Stimulated activated naive CD8-positive, alpha-beta T cell treated with anti-CD3 and anti-CD28 coated beads, Interleukin-15, amount 100 ng/mL, for 72 hours (primary cell): ENCODE measurements around the gene HOXC11.

Experiments used
- ATAC-seq: fragments of 150-1000 bp; cut with Tn5 transposase; 2 replicates; pipeline ENCODE4 v1.10.0; 2021; ENCODE audit warnings: mild to moderate bottlenecking, moderate library complexity
- DNase-seq, 2 donors: peaks; one replicate each; pipeline ENCODE4 v3.0.0; 2021 to 2022
- H3K27ac Mint-ChIP-seq, 2 donors: one replicate each; pipeline ENCODE4 v1.8.0; 2022; ENCODE audit warnings: mild to moderate bottlenecking in 2 of 2, mixed read lengths in 2 of 2, moderate library complexity in 2 of 2
- H3K27me3 Mint-ChIP-seq: one replicate; pipeline ENCODE4 v1.8.0; 2022; ENCODE audit warnings: mixed read lengths
- H3K4me1 Mint-ChIP-seq: one replicate; pipeline ENCODE4 v1.8.0; 2022; ENCODE audit warnings: mild to moderate bottlenecking, mixed read lengths
- H3K4me3 Mint-ChIP-seq, 2 donors: one replicate each; pipeline ENCODE4 v1.8.0; 2022; ENCODE audit warnings: mild to moderate bottlenecking in 2 of 2, mixed read lengths in 2 of 2, moderate library complexity in 1 of 2
- H3K9me3 Mint-ChIP-seq, 2 donors: one replicate each; pipeline ENCODE4 v1.8.0; 2022; ENCODE audit warnings: mixed read lengths in 2 of 2

The HOXC11 gene

GRCh38 chr12:53990311-53991076 lies 17.6 kb downstream of the HOXC11 start:
- Mint-ChIP-seq H3K27me3 (peaks cover 100% of the 10 kb centered on the region), H3K27ac (no peak overlapping the region), H3K9me3 (no peaks in the 10 kb centered on the region), H3K4me3 (peak overlapping the region in 1 of 2 donors; percentile 1), H3K4me1 (peaks cover 84% of the 10 kb centered on the region)
- ATAC-seq, result no peak
- no peak for DNase-seq

- H3K27ac Mint-ChIP-seq, result no peak overlapping the region
- H3K4me3 Mint-ChIP-seq, result no peak overlapping the region
- no peaks in the 10 kb centered on the region for H3K9me3 Mint-ChIP-seq
- ATAC-seq (no peak), DNase-seq (no peak)
- H3K27me3 Mint-ChIP-seq, result peaks cover 100% of the 10 kb centered on the region
- peaks cover 84% of the 10 kb centered on the region for H3K4me1 Mint-ChIP-seq
These were observed 18.1 kb downstream of the HOXC11 start for GRCh38 chr12:53991077-53991460.

- ATAC-seq (no peak), DNase-seq (no peak)
- Mint-ChIP-seq H3K4me3 (no peak overlapping the region), H3K9me3 (no peaks in the 10 kb centered on the region), H3K27ac (no peak overlapping the region), H3K27me3 (peaks cover 100% of the 10 kb centered on the region), H3K4me1 (peaks cover 84% of the 10 kb centered on the region)
These were observed 19.5 kb downstream of the HOXC11 start for GRCh38 chr12:53992377-53992889.

GRCh38 chr12:53993162-53994008 lies 20.5 kb downstream of the HOXC11 start:
- Mint-ChIP-seq H3K4me1 (peaks cover 85% of the 10 kb centered on the region), H3K9me3 (no peaks in the 10 kb centered on the region), H3K4me3 (peak overlapping the region; percentile 61 to 70), H3K27ac (no peak overlapping the region), H3K27me3 (peaks cover 100% of the 10 kb centered on the region)
- ATAC-seq, result no peak
- no peak for DNase-seq

GRCh38 chr12:53994009-53994263 lies 21.0 kb downstream of the HOXC11 start:
- no peaks in the 10 kb centered on the region for H3K9me3 Mint-ChIP-seq
- H3K4me1 Mint-ChIP-seq, result peaks cover 80% of the 10 kb centered on the region
- H3K27me3 Mint-ChIP-seq, result peaks cover 100% of the 10 kb centered on the region
- H3K27ac Mint-ChIP-seq, result peak overlapping the region in 1 of 2 donors; percentile 23
- ATAC-seq (no peak), DNase-seq (no peak)
- peak overlapping the region; percentile 61 to 70 for H3K4me3 Mint-ChIP-seq

GRCh38 chr12:53994264-53995001 lies 21.5 kb downstream of the HOXC11 start:
- H3K27ac Mint-ChIP-seq, result peak overlapping the region in 1 of 2 donors; percentile 23
- H3K9me3 Mint-ChIP-seq, result no peaks in the 10 kb centered on the region
- peak overlapping the region; percentile 85 to 87 for H3K4me3 Mint-ChIP-seq
- peaks cover 76% of the 10 kb centered on the region for H3K4me1 Mint-ChIP-seq
- DNase-seq, result no peak
- H3K27me3 Mint-ChIP-seq, result peaks cover 100% of the 10 kb centered on the region
- no peak for ATAC-seq

GRCh38 chr12:53995002-53995377 lies 22.1 kb downstream of the HOXC11 start:
- Mint-ChIP-seq H3K27me3 (peaks cover 100% of the 10 kb centered on the region), H3K4me3 (peak overlapping the region; percentile 85 to 87), H3K4me1 (peaks cover 76% of the 10 kb centered on the region), H3K9me3 (no peaks in the 10 kb centered on the region), H3K27ac (no peak overlapping the region)
- ATAC-seq (peak; percentile 14), DNase-seq (no peak)

- H3K27ac Mint-ChIP-seq, result peak overlapping the region; percentile 40 to 65
- DNase-seq, result no peak
- H3K4me1 Mint-ChIP-seq, result peaks cover 75% of the 10 kb centered on the region
- H3K4me3 Mint-ChIP-seq, result peak overlapping the region; percentile 85 to 87
- H3K27me3 Mint-ChIP-seq, result peaks cover 100% of the 10 kb centered on the region
- peak; percentile 47 for ATAC-seq
- no peaks in the 10 kb centered on the region for H3K9me3 Mint-ChIP-seq
These were observed 22.7 kb downstream of the HOXC11 start for GRCh38 chr12:53995378-53996239.

GRCh38 chr12:53996240-53997203 lies 23.6 kb downstream of the HOXC11 start:
- peak; percentile 3 for ATAC-seq
- no peak for DNase-seq
- Mint-ChIP-seq H3K27me3 (peaks cover 100% of the 10 kb centered on the region), H3K4me3 (peak overlapping the region; percentile 85 to 87), H3K27ac (peak overlapping the region in 1 of 2 donors; percentile 34), H3K9me3 (no peaks in the 10 kb centered on the region), H3K4me1 (peaks cover 67% of the 10 kb centered on the region)

- ATAC-seq, result no peak
- no peak for DNase-seq
- Mint-ChIP-seq H3K4me3 (peak overlapping the region in 1 of 2 donors; percentile 3), H3K27me3 (peaks cover 100% of the 10 kb centered on the region), H3K27ac (no peak overlapping the region), H3K4me1 (peaks cover 62% of the 10 kb centered on the region), H3K9me3 (no peaks in the 10 kb centered on the region)
These were observed 24.5 kb downstream of the HOXC11 start for GRCh38 chr12:53997204-53998109.

- no peak overlapping the region for H3K27ac Mint-ChIP-seq
- no peaks in the 10 kb centered on the region for H3K9me3 Mint-ChIP-seq
- no peak overlapping the region for H3K4me3 Mint-ChIP-seq
- ATAC-seq (no peak), DNase-seq (no peak)
- H3K4me1 Mint-ChIP-seq, result peaks cover 63% of the 10 kb centered on the region
- peaks cover 100% of the 10 kb centered on the region for H3K27me3 Mint-ChIP-seq
These were observed 25.4 kb downstream of the HOXC11 start for GRCh38 chr12:53998110-53998899.

GRCh38 chr12:53998900-53999236 lies 25.9 kb downstream of the HOXC11 start:
- DNase-seq (no peak), ATAC-seq (no peak)
- Mint-ChIP-seq H3K27me3 (peaks cover 100% of the 10 kb centered on the region), H3K4me3 (no peak overlapping the region), H3K4me1 (peaks cover 57% of the 10 kb centered on the region), H3K27ac (no peak overlapping the region), H3K9me3 (no peaks in the 10 kb centered on the region)
